HG02981 (cell line): ENCODE measurements around the gene STAC2.

Source experiments
- ATAC-seq: cut with Tn5 transposase; IDR thresholded peaks from one replicate; pipeline ENCODE4 v1.9.1; 2021; ENCODE audit warnings: mild to moderate bottlenecking, moderate library complexity; ENCODE audit not compliant: unreplicated experiment

The STAC2 gene

DNA sequence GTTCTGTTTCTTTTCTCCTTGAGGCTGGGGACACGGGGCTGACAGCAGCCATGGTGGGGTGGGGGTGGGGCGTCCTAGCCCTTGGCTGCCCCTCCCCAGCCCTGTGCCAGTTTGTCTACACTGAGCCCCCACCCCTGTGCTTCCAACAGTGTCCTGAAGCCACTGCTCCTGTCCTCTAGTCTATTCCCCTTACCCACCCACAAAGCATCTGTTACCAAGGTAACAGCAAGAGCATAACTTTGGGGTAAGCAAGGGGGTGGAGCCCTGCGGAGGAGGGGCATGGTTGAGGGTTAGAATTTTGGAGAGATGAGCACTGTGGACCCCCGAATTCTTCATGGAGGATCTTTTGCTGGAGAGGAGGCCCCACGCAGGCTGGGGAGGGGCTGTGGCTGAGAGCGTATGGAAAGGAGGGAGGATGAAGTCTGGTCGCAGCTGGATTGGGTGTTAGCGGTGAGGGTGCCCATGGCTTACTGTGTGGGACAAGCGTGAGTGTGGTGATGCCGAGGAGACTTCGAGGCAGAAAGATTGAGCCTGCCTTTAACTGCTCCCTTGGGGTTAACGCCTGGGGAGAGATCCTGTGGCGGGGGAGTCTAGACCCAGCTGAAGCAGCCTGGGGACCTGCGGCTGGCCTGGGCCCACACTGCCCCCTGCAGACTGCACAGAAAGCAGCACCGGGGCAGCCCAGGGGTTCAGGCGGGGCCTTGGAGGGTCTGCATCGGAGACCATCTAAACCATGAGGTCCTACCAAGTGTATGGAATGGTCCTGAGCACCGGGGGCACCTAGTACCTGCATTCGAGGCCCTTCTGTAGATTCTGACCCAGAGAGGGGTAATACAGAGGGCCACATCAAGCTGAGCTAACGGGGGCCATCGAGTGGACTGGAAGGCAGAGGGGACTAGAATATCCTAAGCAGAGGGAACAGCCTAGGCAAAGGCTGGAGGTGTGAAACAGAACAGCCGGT, 6.1 kb upstream of the STAC2 start:
- ATAC-seq, result no peak

DNA sequence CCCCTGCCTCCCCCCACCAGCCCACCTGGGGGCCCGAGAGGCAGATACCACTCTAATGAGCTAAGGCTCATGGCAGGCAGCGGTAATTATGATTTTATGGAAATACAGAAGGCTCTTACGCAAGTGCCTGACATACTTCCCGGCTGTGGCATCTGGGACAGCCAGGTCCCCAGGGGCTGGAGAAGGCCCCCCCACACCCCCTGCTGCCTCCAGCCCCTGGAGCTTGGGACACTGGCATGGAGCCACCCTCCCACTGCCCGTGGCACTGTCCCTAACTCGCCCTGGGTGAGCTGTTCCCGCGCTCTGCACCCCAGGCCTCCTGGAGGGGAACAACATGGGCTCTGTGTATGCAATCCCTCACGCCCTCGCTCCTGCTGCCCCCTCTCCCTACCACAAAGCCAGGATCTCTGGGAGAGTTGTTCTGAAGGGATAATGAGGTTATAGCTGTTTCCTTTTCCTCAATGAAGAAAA, 5.4 kb upstream of the STAC2 start:
- no peak for ATAC-seq

DNA sequence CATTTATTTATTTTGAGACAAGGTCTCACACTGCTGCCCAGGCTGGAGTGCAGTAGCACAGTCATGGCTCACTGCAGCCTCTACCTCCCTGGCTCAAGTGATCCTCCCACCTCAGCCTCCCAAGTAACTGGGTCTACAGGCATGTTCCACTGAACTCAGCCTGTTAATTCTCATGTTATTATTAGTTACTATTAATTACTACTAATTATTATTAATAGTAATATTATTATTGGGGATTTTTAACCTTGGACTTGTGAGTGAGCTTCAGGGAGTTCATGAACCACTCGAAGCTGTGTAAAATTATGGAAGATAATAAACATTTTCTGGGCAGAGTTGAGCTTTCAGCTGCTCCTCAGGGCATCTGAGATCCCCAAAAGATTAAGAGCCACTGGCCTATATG, 4.6 kb upstream of the STAC2 start:
- ATAC-seq, result no peak

DNA sequence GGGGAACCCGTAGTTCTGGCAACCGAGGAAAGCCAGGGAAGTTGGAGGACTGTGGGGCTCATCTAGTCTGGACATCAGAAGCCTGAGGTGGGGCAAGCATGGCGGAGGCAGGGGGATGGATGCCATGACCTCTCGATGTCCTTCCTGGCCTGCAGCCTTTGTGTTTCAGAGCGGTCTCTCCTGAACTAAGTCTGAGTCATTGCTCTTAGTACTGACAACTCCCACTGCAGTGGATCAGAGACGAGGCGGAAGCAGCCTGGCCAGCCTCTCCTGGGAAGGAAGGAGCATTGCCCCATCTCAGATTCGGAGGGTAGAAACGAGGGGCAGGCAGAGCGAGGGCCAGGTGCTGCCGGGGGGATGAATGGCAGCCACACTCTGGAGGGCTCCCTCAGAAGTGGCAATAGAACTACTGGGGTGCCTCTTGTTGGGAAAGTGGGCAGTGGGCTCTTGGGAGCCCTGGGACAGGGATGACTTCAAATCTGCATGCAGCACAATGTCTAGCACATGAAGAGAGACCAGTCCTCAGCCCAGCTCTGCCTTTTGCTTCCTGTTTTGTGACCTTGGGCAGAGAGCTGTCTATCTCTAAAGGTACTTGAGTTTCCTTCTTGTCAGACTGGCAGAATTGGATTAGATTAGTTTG, 3.6 kb upstream of the STAC2 start:
- ATAC-seq, result no peak

DNA sequence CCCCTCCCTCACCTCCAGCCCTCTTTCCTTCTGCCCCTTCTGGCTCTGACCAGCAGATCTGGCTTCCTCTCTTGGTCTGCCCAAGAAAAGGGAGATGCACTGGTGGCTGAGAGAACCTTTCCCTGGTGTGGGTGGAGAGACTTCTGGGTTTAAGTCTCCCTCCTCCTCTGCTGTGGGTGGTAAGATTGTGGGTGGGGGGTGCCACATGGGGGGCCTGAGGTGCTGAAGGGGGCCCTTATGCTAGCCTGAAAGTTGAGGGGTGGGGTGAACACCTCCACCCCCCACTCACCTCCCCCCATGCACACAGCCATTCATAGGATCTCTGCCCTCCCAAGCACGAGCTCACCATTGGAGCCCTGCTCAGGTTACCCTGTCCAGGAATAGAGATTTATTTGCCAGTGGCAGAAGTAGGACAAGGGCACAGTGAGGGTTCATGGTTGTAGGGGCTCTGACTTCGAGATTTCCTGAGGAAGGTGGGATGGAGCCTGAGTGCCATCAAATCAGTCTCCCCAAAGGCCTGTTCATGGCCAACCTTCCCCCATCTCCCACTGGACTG, 1.7 kb upstream of the STAC2 start:
- ATAC-seq, result no peak

DNA sequence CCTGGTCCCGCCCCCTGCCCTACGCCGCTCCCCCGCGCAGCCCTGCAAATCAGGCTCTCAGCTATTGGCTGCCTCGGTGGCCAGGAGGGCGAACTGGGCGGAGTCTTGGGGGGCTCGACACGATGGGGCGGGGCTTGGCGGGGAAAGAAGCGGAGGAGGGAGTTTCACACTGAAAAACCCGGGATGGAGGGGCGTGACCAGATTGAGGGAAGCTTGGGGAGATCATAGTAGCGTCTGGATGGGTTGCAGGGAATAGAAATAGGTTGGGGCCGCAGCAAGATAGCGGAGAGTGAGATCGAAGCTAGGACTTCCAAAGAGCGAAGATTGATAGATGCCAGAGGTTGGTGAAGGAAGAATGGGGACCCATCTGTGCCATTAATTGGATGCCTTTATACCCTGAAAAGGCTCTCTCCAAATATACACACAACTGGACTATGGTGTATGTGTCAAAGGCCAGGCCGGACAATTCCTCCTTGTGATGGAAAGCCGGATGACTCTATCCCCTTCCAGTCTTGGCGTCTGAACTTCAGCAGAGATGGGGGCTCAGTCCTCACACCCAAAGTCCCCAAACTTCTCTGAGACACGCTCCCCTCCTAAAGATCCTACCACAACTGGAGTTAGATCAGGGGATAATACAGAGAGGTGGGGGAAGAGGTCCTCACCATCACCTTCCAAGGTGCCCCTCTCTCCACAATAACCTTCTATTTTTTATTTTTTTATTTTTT, 376 bp upstream of the STAC2 start:
- no peak for ATAC-seq

DNA sequence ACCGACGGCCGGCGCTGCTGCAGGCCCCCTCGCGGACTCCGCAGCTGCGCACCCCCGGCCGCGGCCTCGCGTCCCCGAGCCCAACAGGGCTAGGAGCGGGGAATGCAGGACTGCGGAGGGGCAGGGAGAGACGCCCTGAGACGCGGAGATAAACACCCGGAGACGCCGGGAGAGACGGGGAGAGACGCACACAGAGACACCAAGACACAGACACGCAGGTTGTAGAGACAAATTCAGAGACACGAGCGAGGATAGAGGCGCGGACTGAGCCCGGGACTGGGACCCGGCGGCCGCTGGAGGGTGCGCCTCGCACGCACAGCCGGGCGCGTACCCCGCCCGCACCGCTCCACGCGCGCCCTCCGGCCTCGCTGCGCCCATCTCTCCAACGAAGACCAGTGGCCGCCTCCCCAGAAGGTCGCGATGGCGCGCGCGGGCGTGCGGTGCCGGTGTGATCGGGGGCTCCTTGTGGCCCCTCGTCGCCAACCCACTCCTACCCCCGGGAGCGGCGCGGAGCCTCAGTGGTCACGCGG, 902 bp downstream of the STAC2 start:
- ATAC-seq, result no peak

DNA sequence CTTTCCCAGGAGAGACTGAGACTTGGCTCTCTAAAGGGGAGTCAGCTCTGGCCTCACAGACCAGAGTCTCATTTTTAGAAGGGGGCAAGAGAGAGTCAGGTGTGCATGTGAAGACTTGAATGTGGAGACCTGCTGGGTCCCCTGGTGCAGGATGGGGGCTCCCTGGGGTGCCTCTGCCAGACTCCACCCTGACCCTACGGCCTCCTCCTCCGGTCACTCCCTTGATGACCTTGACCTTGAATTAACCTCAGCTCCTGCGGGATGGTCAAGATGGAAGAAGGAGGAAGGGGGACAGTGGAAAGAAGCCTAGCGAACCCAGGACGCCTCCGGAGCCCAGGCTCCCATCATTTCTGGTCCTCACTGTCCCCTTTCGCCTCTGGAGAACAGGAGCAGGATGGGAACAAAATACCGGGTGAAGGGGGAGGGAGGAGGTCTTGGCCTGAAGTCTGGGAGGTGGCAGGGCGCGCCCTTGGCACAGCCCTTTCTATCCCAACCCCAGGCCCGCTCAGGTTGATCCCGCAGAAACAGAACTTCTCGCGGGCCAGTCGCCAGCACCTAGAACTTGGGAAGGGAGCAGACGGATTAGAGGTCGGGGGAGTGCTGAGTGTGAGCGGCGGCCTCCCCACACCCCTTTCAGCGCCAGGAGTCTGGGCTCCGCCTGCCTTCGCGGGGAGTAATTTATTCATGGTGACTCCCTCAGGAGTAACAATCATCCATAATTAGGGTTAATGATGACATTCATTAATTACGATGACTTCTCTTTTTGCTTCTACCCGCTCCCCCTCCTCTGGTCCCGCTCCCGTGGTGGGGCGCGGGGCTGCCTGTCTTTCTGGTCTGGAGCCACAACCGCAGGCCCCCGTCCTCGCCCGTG, 1.6 kb downstream of the STAC2 start:
- no peak for ATAC-seq

DNA sequence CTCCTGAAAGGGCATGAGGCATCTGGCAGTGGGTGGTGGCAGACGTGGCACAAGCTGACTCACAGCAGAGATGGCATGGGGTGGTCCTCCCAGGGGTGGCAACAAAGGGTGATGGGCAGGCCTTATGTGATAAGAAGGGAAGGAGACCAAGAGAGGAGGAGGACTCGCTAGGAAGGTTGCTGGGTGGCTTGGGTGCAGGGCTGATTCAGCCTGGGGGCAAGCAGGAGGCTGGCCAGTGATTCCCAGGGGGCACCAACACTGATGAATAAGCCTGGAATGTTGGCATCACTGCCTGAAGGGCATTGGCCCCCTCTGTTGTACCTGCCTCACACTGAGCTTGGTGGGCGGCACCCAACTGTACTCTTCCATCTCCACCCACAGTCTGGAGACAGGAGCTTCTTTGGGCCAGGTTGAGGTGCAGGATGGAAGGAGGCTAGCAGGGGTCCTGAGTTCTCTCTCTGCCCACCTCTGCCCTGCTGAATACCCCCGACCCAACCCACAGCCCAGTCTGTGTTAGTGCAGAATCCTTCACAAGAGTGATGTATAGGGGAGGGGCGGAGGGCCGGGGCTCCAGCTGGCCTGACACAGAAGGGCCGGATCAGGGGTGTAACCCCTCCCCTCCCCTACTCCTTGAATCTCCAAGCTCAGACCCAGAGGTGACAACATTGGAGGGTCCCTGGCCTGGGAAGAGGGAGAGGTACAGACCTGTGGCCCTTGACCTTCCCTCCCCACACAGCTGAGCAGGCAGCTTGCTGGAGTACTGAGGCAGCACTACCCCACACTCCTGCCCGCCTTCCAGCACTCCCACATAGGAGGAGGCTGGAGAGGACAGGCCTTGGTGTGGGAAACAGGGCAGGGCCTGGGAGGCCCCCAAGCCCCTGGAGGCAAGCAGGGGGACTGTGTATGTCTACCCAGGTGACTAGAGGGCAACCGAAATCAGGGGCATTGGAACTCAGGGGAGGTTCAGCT, 2.6 kb downstream of the STAC2 start:
- no peak for ATAC-seq

DNA sequence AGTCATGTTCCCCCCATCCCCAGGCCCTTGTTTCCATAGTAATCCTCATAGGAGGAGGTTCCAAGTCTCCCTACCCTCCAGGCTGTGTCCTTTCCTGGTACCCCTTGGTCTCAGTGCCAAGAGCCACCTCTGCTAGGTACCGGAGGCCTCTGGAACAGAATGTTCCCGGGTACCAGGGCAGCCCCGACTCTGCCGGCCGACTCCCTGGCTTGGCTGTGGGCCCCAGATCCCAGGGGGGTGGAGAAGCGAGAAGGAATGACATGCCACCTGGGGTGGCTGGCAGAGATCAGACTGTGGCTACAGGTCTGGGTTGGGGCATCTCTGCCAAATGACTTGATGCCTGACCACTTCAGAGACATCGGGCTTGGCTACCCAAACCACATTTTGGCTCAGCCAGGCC, 3.6 kb downstream of the STAC2 start:
- ATAC-seq, result no peak

DNA sequence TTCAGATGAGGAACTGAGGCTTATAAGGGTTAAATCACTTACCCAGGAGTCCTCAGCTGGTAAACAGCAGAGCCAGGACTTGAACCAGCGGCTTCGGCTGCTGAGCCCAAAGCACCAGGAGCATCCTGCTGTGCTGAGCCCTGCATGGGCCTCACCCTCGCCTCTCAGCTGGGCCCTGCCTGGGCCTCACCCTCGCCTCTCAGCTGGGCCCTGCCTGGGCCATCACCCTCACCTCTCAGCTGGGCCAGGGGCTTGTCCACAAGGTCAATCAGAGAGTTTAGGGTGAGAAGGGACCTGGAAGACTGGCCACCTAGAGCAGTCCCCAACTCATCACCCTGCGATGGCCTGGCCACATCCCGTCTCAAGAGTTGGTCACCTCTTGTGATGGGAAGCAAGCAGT, 4.2 kb downstream of the STAC2 start:
- no peak for ATAC-seq

DNA sequence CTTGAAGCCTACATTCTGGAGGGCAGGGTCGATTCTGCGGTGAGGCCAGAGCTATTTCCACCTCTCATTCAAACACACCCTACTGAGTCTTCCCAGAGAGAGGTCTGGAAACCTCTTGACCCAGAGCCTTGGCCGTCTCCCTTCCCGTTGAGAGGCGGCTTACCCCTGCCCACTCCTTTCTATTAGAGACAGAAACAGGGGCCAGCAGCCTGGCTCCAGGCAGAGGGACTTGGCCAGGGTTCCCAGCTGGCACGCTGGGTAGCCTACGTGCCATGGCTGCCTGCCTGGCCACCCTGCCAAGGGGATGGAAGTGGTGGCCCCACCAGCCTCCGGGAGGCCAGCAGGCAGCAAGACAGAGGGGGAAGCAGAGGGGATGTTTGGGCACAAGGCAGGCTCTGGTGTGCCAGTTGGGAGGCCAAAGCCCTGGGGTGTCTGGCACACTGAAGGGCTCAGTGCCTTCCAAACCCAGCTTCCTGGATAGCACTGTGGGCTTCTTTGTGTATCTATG, 6.0 kb downstream of the STAC2 start:
- ATAC-seq, result no peak

DNA sequence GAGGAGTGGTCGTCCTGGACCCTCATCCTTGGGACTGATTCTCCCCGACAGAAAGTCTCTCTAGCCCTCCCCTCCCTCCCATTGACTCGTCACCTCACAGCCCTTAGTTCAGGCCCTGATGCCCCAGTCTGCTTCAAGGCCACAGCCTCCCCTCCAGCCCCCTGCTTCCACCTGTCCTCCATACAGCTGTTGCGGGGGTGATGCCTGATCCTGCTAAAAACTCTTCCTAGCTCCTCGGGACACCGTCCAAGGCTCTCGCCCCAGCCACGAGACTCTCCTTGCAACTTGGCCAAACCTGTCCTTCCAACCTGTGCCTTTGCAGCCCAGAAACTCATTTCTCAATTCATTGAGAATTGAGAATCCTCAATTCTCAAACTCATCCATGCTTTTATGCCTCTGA, 6.8 kb downstream of the STAC2 start:
- no peak for ATAC-seq

DNA sequence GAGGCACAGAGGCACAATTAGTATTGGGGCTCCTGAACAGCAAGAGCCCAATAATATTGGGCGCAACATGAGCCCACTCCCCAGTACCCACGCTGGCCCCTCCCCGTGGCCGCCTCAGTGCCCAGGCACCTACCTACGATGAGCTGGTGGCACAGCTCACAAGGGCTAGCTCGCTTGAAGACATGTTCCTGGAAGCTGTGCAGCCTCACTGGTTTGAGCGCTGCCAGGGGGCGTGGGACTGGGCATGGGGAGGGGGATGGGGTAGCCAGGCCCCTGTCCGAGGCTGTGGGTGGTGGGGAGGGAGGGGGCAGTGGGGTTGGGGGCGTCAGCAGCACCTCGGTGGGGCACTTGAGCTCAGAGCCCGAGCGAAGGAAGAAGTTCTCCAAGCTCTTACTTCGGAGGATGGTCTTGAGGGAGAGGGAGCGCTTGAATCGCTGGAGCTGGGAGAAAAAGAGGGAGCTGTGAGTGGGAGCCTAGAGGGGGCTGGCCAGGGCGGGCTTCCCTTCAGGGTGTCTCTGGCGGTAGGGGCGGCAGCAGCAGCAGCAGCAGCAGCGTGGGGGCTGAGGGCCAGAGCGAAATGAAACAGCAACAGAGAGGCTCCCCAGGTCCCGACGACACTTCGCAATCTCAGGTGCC, 7.9 kb downstream of the STAC2 start:
- ATAC-seq, result no peak

DNA sequence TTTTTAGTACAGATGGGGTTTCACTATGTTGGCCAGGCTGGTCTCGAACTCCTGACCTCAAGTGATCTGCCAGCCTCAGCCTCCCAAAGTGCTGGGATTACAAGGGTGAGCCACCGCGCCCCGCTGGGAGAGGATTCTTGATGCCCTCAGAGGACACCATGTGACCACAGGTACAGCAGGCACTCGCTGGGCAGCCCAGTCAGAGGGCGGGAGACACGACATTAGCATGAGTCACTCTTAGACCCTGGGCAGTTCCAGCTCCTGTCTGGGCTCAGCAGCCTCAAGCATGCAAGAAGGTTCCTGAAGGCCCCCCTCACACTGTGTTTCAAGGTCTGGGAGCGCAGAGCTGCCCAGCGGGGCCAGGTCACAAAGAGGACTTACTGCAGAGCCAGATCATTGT, 11.9 kb downstream of the STAC2 start:
- no peak for ATAC-seq

DNA sequence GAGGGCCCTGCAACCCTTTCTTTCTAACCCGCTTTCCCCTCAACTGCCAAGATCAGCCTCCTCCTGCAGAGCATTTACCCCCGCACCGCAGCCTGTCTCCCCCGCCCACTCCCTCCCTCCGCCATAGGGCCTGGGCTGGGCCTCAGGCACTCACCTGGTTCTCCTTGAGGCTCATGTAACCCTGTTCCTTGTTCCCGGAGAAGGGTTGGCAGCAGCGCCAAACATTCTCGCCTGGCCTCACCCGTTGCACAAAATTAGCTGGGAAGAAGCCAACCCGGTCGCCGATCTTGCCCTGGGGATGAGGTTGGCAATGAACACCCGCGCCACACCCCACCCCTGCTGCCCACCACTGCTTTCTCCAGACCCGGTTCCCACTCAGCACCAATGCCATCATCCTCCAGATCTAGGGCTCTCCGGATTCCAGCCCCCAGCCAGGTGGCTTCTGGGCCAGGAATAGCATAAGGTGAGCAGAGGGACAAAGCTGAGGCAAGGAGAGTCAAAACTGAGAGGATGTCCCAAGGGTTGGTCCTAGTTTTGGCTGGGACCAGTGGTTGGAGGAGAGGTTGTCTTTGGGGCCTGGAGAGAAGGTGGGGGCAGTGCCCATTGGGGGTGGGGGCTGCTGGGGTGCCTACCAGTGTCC, 12.8 kb downstream of the STAC2 start:
- no peak for ATAC-seq

DNA sequence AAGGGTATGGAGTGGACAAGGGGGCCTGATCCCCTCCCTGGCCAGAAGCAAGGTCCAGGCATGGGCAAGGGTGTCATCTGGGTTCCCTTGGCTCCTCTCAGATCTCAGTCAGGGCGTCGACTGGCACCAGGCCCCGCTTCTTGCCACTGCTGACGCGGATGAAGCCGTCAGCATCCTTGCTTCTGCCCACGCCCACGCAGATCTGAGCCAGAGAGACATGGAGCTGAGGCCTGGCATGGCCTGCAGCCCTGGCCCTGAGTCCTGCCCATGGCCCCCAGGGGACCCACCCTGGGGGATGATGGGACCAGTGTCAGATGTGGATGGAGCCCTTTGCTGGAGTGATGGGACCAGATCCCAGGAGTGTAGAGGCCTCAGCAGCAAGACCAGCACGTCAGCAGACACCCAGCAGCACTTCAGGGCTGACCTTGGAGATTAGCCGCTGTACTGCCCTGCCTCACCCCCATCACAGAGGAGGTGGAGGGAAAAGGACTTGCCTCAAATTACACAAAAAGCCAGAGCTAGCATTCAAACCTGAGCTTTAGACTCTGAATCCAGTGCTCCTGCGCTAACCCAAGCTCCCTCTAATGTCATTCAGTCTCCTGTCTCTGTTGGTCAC, 13.4 kb downstream of the STAC2 start:
- ATAC-seq, result no peak
